IMR-90 (cell line): ENCODE results near the gene TAC4. TPM values are rescaled to one million over a fixed set of nuclear protein-coding genes. Genes with fewer than 3 reads are reported as not detected.

ENCODE experiments used
- ATAC-seq: fragments of 200-7000 bp; cut with Tn5 transposase; 2 replicates; pipeline ENCODE4 v1.9.1; 2020; ENCODE audit warnings: low read depth, mild to moderate bottlenecking, moderate library complexity
- BruUV-seq: library from RNA; stranded (reverse); fragments of 400-500 nt; replicated peaks from 2 replicates; lab custom pipeline; 2021; lab: Mats Ljungman, UMichigan
- CTCF ChIA-PET: fragments of 300-600 bp; formaldehyde crosslinking; extraction: SDS; loops from one replicate; lab custom pipeline; 2021; ENCODE audit warnings: antibody characterized with exemption; lab: Yijun Ruan, JAX
- POLR2A ChIA-PET: fragments of 300-600 bp; sonication (Branson Sonifier 250); formaldehyde crosslinking; loops from one replicate; lab custom pipeline; 2022; ENCODE audit warnings: antibody characterized with exemption; ENCODE audit not compliant: unreplicated experiment; lab: Charles Lee
- DNase-seq: peaks from one replicate; pipeline ENCODE4 v3.0.0; 2013
- H2AFZ ChIP-seq: replicated peaks from 2 replicates; pipeline ENCODE3; 2013; ENCODE audit warnings: low read length, mild to moderate bottlenecking; ENCODE audit not compliant: poor library complexity
- H2AK5ac ChIP-seq: 2 replicates; pipeline ENCODE4 v1.6.1; 2013; ENCODE audit warnings: low read depth, low read length, inconsistent platforms
- H2AK9ac ChIP-seq: replicated peaks from 2 replicates; pipeline ENCODE3; 2013; ENCODE audit warnings: mild to moderate bottlenecking, low read depth, low read length, moderate library complexity; ENCODE audit not compliant: poor library complexity
- H2BK120ac ChIP-seq: 2 replicates; pipeline ENCODE4 v1.6.1; 2013; ENCODE audit warnings: low read depth, low read length, inconsistent platforms
- H2BK15ac ChIP-seq: 3 replicates; pipeline ENCODE4 v1.6.1; 2013; ENCODE audit warnings: low read depth, low read length, inconsistent platforms
- H2BK20ac ChIP-seq: 2 replicates; pipeline ENCODE4 v1.6.1; 2013; ENCODE audit warnings: low read depth, mild to moderate bottlenecking, inconsistent platforms, low read length, moderate library complexity
- H2BK5ac ChIP-seq: 2 replicates; pipeline ENCODE4 v1.6.1; 2013; ENCODE audit warnings: mild to moderate bottlenecking, low read depth, low read length, inconsistent platforms; ENCODE audit not compliant: poor library complexity, severe bottlenecking
- H3K14ac ChIP-seq: replicated peaks from 2 replicates; pipeline ENCODE4 v1.6.1; 2013; ENCODE audit warnings: low read depth, low read length, inconsistent platforms
- H3K18ac ChIP-seq: 2 replicates; pipeline ENCODE4 v1.6.1; 2013; ENCODE audit warnings: low read depth, low read length, control low read depth
- H3K23ac ChIP-seq: 2 replicates; pipeline ENCODE4 v1.6.1; 2013; ENCODE audit warnings: low read depth, low read length, inconsistent platforms
- H3K27ac ChIP-seq: 2 replicates; pipeline ENCODE4 v1.5.1; 2013; ENCODE audit warnings: mild to moderate bottlenecking, control low read depth, low read length; ENCODE audit not compliant: insufficient read depth
- H3K27me3 ChIP-seq: 2 replicates; pipeline ENCODE4 v1.6.1; 2013; ENCODE audit warnings: low read length; ENCODE audit not compliant: control insufficient read depth, insufficient read depth
- H3K36me3 ChIP-seq: 2 replicates; pipeline ENCODE4 v1.6.1; 2013; ENCODE audit warnings: low read length, mixed read lengths; ENCODE audit not compliant: control insufficient read depth, insufficient read depth
- H3K4ac ChIP-seq: 2 replicates; pipeline ENCODE4 v1.6.1; 2013; ENCODE audit warnings: low read depth, low read length, inconsistent platforms
- H3K4me1 ChIP-seq: 2 replicates; pipeline ENCODE4 v1.6.1; 2013; ENCODE audit warnings: low read length, mixed read lengths; ENCODE audit not compliant: control insufficient read depth, insufficient read depth
- H3K4me2 ChIP-seq: 2 replicates; pipeline ENCODE4 v1.6.1; 2013; ENCODE audit warnings: low read depth, mild to moderate bottlenecking, control low read depth, low read length, moderate library complexity
- H3K4me3 ChIP-seq: 2 replicates; pipeline ENCODE4 v1.5.1; 2013; ENCODE audit warnings: low read depth, mild to moderate bottlenecking, control low read depth, low read length, moderate library complexity; ENCODE audit not compliant: insufficient read depth
- H3K56ac ChIP-seq: 2 replicates; pipeline ENCODE4 v1.6.1; 2013; ENCODE audit warnings: low read length, inconsistent platforms; ENCODE audit not compliant: insufficient read depth; ENCODE audit errors: extremely low read depth
- H3K79me1 ChIP-seq, 2 experiments: 2 replicates each; pipeline ENCODE4 v1.6.1; 2013; ENCODE audit warnings: low read length in 2 of 2, inconsistent platforms in 1 of 2, low read depth in 1 of 2
- H3K9ac ChIP-seq: 2 replicates; pipeline ENCODE4 v1.6.1; 2013; ENCODE audit warnings: low read depth, low read length, control low read depth
- H3K9me1 ChIP-seq: 2 replicates; pipeline ENCODE4 v1.6.1; 2013; ENCODE audit warnings: low read length, inconsistent platforms; ENCODE audit not compliant: insufficient read depth
- H3K9me3 ChIP-seq: 2 replicates; pipeline ENCODE4 v1.6.1; 2013; ENCODE audit warnings: low read length; ENCODE audit not compliant: control insufficient read depth, insufficient read depth
- H4K20me1 ChIP-seq: 2 replicates; pipeline ENCODE4 v1.6.1; 2013; ENCODE audit warnings: low read length, inconsistent platforms; ENCODE audit not compliant: insufficient read depth
- H4K5ac ChIP-seq: 2 replicates; pipeline ENCODE4 v1.6.1; 2013; ENCODE audit warnings: mild to moderate bottlenecking, low read depth, low read length, control low read depth
- H4K8ac ChIP-seq, 2 experiments: 2 replicates each; pipeline ENCODE4 v1.6.1; 2013; ENCODE audit warnings: low read depth in 2 of 2, low read length in 2 of 2, control low read depth in 1 of 2, inconsistent platforms in 1 of 2
- H4K91ac ChIP-seq: 2 replicates; pipeline ENCODE4 v1.6.1; 2013; ENCODE audit warnings: low read depth, low read length, inconsistent platforms; ENCODE audit not compliant: insufficient read depth
- CHD1 ChIP-seq: IDR thresholded peaks from 2 replicates; pipeline ENCODE4 v1.6.1; 2012; ENCODE audit warnings: low read depth, low read length, improper control_type of control experiment
- FOS ChIP-seq: fragments of 150-350 bp; IDR thresholded peaks from 2 replicates; pipeline ENCODE4 v1.6.1; 2016; ENCODE audit warnings: low read depth, low read length
- MAFK ChIP-seq: IDR thresholded peaks from 2 replicates; pipeline ENCODE4 v1.6.1; 2012; ENCODE audit warnings: low read depth, low read length, improper control_type of control experiment
- POLR2A ChIP-seq: IDR thresholded peaks from 2 replicates; pipeline ENCODE4 v1.6.1; 2012; ENCODE audit warnings: mild to moderate bottlenecking, low read depth, low read length
- RFX5 ChIP-seq: IDR thresholded peaks from 2 replicates; pipeline ENCODE4 v1.8.0; 2012; ENCODE audit warnings: low read depth, mild to moderate bottlenecking, low read length, moderate library complexity
- WGBS, 2 experiments: methylation state at CpG; one replicate each; pipeline versions ENCODE4 v1.1.5 to v1.1.7; 2013; ENCODE audit warnings: missing lambda C conversion rate in 2 of 2; ENCODE audit not compliant: insufficient read length in 1 of 2; ENCODE audit errors: extremely low coverage in 2 of 2; 5-methylcytosine and 5-hydroxymethylcytosine counted together
- dilution Hi-C: fragments of 300-500 bp; cut with HindIII; formaldehyde crosslinking; loops from one replicate; pipeline ENCODE4 v1.14.3; 2018; ENCODE audit warnings: low sequenced_read_pairs; ENCODE audit not compliant: unreplicated experiment
- in situ Hi-C: fragments of 300-500 bp; cut with MboI; formaldehyde crosslinking; loops from 3 replicates; pipeline ENCODE4 v1.14.3; 2019; ENCODE audit warnings: low sequenced_read_pairs, inconsistent platforms, mixed read lengths
- intact Hi-C: fragments of 100-400 bp; cut with micrococcal nuclease; formaldehyde crosslinking; loops from 2 replicates; pipeline ENCODE4 v1.10.0; 2022
- polyA plus RNA-seq, 3 experiments: library from polyadenylated mRNA; depleted of rRNA; stranded (reverse); fragments of >200 nt; gene quantifications; 2 replicates each; pipeline ENCODE4 v1.2.3, GENCODE V29; 2012; ENCODE audit warnings: low replicate concordance in 1 of 3
- total RNA-seq: library from RNA; depleted of rRNA; stranded (reverse); fragments of >200 nt; gene quantifications from 2 replicates; pipeline ENCODE4 v1.2.3, GENCODE V29; 2012
- TF ChIP-seq, protein P1 (sequence below): fragments of 150-350 bp; IDR thresholded peaks from 2 replicates; pipeline ENCODE4 v1.6.1; 2017; ENCODE audit warnings: mild to moderate bottlenecking, antibody characterized with exemption, low read length, low read depth

The TAC4 gene
- total and polyA plus RNA-seq, 2 of the 4 experiments (the other 2 are of a cell fraction) = not detected

GRCh38 chr17:49858796-49859195 is 10.9 kb upstream of the TAC4 start:
- no peaks in the 10 kb centered on the region for H3K79me1 ChIP-seq
- H3K4me3 ChIP-seq = no peak overlapping the region
- H3K18ac ChIP-seq = no peak overlapping the region
- H4K20me1 ChIP-seq = peaks cover 14% of the 10 kb centered on the region
- H3K14ac ChIP-seq = no peak overlapping the region
- H2AK5ac ChIP-seq = no peak overlapping the region
- no peak overlapping the region for H3K56ac ChIP-seq
- TF ChIP-seq RFX5 = no peak
- no peak for TF ChIP-seq MAFK
- TF ChIP-seq, protein P1, sequence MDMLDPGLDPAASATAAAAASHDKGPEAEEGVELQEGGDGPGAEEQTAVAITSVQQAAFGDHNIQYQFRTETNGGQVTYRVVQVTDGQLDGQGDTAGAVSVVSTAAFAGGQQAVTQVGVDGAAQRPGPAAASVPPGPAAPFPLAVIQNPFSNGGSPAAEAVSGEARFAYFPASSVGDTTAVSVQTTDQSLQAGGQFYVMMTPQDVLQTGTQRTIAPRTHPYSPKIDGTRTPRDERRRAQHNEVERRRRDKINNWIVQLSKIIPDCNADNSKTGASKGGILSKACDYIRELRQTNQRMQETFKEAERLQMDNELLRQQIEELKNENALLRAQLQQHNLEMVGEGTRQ = no peak
- TF ChIP-seq POLR2A = no peak
- TF ChIP-seq FOS = no peak
- TF ChIP-seq CHD1 = no peak
- no peak overlapping the region for H3K27ac ChIP-seq
- no peak overlapping the region for H4K8ac ChIP-seq
- intact Hi-C loops (no loop called here), in situ Hi-C loops (no loop called here), dilution Hi-C loops (no loop called here)
- no peak overlapping the region for H3K4ac ChIP-seq
- no TSS peak for BruUV-seq
- no peak for ATAC-seq
- no peak overlapping the region for H2AK9ac ChIP-seq
- no peak overlapping the region for H3K9ac ChIP-seq
- no peak overlapping the region for H2BK5ac ChIP-seq
- no CpG with 5 or more reads among the region's 6 CpGs for WGBS, 2 experiments
- CTCF ChIA-PET = interaction anchor here (4.2 kb wide), 1 partner anchor 138 kb away, joined by 21 read pairs; the partner anchor contains the start of gene DLX3
- POLR2A ChIA-PET = no interaction called here
- H3K36me3 ChIP-seq = no peaks in the 10 kb centered on the region
- H4K91ac ChIP-seq = no peak overlapping the region
- no peaks in the 10 kb centered on the region for H3K4me1 ChIP-seq
- no peak overlapping the region for H3K4me2 ChIP-seq
- H2AFZ ChIP-seq = no peak overlapping the region
- no peaks in the 10 kb centered on the region for H3K9me3 ChIP-seq
- no peak overlapping the region for H2BK20ac ChIP-seq
- H2BK15ac ChIP-seq = no peak overlapping the region
- no peak for DNase-seq
- H3K27me3 ChIP-seq = peaks cover 37% of the 10 kb centered on the region
- H3K23ac ChIP-seq = no peak overlapping the region
- no peaks in the 10 kb centered on the region for H3K9me1 ChIP-seq
- no peak overlapping the region for H4K5ac ChIP-seq
- H2BK120ac ChIP-seq = no peak overlapping the region
